Measurements from ENCODE around the gene BICC1. TPM values are rescaled to one million over a fixed set of nuclear protein-coding genes. Genes with fewer than 3 reads are reported as not detected.

BICC1 gene
- total RNA-seq, 1 donor from 2014 or later: 0.12 TPM

- no peak for DNase-seq
- no peak for TF ChIP-seq CTCF (IDR thresholded peaks at IDR 0.05; ENCODE audit: partially characterized antibody, unreplicated experiment)
- Mint-ChIP-seq H3K9me3 (ENCODE audit: unreplicated experiment) (no peaks in the 10 kb centered on the region), H3K36me3 (ENCODE audit: unreplicated experiment) (no peaks in the 10 kb centered on the region), H3K27me3 (ENCODE audit: unreplicated experiment) (no peaks in the 10 kb centered on the region), H3K27ac (ENCODE audit: unreplicated experiment) (no peak overlapping the region), H3K4me1 (ENCODE audit: low read depth, unreplicated experiment) (no peaks in the 10 kb centered on the region), H3K4me3 (ENCODE audit: unreplicated experiment) (no peak overlapping the region)
Observed at GRCh38 chr10:58648131-58648530, 135.5 kb downstream of the BICC1 start.

- no peak overlapping the region for H3K27ac Mint-ChIP-seq (ENCODE audit: unreplicated experiment)
- H3K4me3 Mint-ChIP-seq (ENCODE audit: unreplicated experiment): no peak overlapping the region
- TF ChIP-seq CTCF (IDR thresholded peaks at IDR 0.05; ENCODE audit: partially characterized antibody, unreplicated experiment): no peak
- H3K27me3 Mint-ChIP-seq (ENCODE audit: unreplicated experiment): no peaks in the 10 kb centered on the region
- H3K4me1 Mint-ChIP-seq (ENCODE audit: low read depth, unreplicated experiment): no peaks in the 10 kb centered on the region
- H3K36me3 Mint-ChIP-seq (ENCODE audit: unreplicated experiment): no peaks in the 10 kb centered on the region
- DNase-seq: no peak
- H3K9me3 Mint-ChIP-seq (ENCODE audit: unreplicated experiment): no peaks in the 10 kb centered on the region
Observed at GRCh38 chr10:58651040-58651439, 138.4 kb downstream of the BICC1 start.

GRCh38 chr10:58651742-58652141 lies 139.1 kb downstream of the BICC1 start:
- no peak for TF ChIP-seq CTCF (IDR thresholded peaks at IDR 0.05; ENCODE audit: partially characterized antibody, unreplicated experiment)
- H3K9me3 Mint-ChIP-seq (ENCODE audit: unreplicated experiment): no peaks in the 10 kb centered on the region
- no peaks in the 10 kb centered on the region for H3K36me3 Mint-ChIP-seq (ENCODE audit: unreplicated experiment)
- H3K4me1 Mint-ChIP-seq (ENCODE audit: low read depth, unreplicated experiment): no peaks in the 10 kb centered on the region
- H3K27ac Mint-ChIP-seq (ENCODE audit: unreplicated experiment): no peak overlapping the region
- no peaks in the 10 kb centered on the region for H3K27me3 Mint-ChIP-seq (ENCODE audit: unreplicated experiment)
- H3K4me3 Mint-ChIP-seq (ENCODE audit: unreplicated experiment): no peak overlapping the region
- no peak for DNase-seq

GRCh38 chr10:58653139-58653538 lies 140.5 kb downstream of the BICC1 start:
- Mint-ChIP-seq H3K27ac (ENCODE audit: unreplicated experiment) (no peak overlapping the region), H3K36me3 (ENCODE audit: unreplicated experiment) (no peaks in the 10 kb centered on the region), H3K4me3 (ENCODE audit: unreplicated experiment) (no peak overlapping the region), H3K4me1 (ENCODE audit: low read depth, unreplicated experiment) (no peaks in the 10 kb centered on the region), H3K27me3 (ENCODE audit: unreplicated experiment) (no peaks in the 10 kb centered on the region), H3K9me3 (ENCODE audit: unreplicated experiment) (no peaks in the 10 kb centered on the region)
- no peak for TF ChIP-seq CTCF (IDR thresholded peaks at IDR 0.05; ENCODE audit: partially characterized antibody, unreplicated experiment)
- DNase-seq: no peak

GRCh38 chr10:58660575-58661255 lies 148.0 kb downstream of the BICC1 start:
- H3K27ac Mint-ChIP-seq (ENCODE audit: unreplicated experiment): no peak overlapping the region
- DNase-seq: no peak
- no peak overlapping the region for H3K4me3 Mint-ChIP-seq (ENCODE audit: unreplicated experiment)
- peaks cover 2% of the 10 kb centered on the region for H3K9me3 Mint-ChIP-seq (ENCODE audit: unreplicated experiment)
- H3K4me1 Mint-ChIP-seq (ENCODE audit: low read depth, unreplicated experiment): no peaks in the 10 kb centered on the region
- H3K36me3 Mint-ChIP-seq (ENCODE audit: unreplicated experiment): no peaks in the 10 kb centered on the region
- no peak for TF ChIP-seq CTCF (IDR thresholded peaks at IDR 0.05; ENCODE audit: partially characterized antibody, unreplicated experiment)
- peaks cover 2% of the 10 kb centered on the region for H3K27me3 Mint-ChIP-seq (ENCODE audit: unreplicated experiment)

Data from glutamatergic neuron (in vitro differentiated cells).